Inflammatory macrophage treated with lipopolysaccharide for 1 hour (primary cell): Measurements from ENCODE around the gene MRPS10.
"Not testable (repeated sequence)": the region's sequence is repeated elsewhere in the genome, so short reads cannot be mapped to it uniquely, and the experiment has no call there.

Experiments
- DNase-seq, 2 donors: peaks; one replicate each; pipeline ENCODE4 v3.0.0-alpha.2; 2020 to 2022

Gene MRPS10

DNA sequence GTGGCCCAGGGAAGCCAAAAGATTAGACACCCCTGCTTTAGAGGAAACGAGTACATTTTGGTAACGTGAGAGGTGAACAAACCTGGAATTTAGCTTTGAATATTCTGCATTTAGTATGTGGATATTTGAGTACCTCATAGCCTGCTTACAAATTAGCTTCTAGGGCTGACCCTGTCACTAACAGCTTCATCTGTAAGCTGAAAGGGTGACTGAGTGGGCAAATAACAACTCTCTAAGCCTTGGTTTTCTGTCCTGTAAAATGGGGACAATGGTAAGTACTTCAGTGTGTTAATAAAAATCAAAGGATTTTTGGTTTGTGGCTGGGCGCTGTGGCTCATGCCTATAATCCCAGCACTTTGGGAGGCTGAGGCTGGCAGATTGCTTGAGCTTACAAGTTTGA lies 14.5 kb downstream of the MRPS10 start:
- no peak for DNase-seq

DNA sequence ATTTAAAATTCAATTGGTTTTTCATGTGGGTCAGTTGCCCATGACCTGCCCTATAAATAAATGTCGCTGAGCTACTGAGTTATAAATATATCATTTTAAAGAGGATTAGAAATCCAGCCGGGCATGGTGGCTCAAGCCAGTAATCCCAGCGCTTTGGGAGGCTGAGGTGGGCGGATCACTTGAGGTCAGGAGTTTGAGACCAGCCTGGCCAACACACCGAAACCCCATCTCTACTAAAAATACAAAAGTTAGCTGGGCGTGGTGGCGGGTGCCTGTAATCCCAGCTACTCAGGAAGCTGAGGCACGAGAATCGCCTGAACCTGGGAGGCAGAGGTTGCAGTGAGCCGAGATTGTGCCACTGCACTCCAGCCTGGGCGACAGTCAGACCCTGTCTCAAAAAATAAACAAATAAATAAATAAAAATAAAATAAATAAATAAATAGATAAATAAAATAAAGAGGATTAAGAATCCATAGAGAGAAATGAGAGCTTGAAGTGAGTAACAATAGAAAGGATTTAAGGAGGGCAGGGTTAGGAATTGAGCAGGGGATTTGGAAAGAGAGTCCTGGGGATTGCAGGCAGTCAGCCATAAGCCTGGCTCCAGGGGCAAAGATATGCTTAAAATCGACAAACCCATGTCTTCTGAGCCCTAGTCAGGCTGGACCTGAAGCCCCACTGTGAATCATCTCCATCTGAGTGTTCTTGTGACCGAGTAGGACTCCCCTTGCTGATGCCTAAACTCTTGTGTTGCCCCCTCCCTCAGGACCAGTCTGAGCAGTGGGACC lies 15.3 kb downstream of the MRPS10 start:
- not testable (repeated sequence) for DNase-seq

DNA sequence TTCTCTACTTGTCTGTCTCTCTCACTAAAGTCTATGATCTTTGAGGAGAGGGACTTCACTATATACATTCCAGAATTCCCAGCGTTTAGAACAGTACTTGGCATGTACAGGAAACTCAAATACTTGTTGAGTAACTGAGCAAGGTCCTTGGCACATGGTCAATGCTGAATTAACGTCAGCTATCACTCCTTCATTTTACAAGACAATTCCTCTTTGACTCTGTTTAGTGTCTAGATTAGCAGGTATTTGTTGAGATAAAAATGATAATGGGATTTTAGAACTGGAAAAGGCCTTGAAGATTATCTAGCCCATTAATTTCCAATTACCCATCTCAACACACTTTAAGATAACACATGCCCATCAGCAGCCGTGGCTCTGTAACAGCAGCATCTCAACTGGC lies 16.3 kb downstream of the MRPS10 start:
- DNase-seq = no peak

GRCh38 chr6:42200035-42200434 lies 17.6 kb downstream of the MRPS10 start:
- DNase-seq = no peak

GRCh38 chr6:42199106-42199981 lies 18.3 kb downstream of the MRPS10 start:
- no peak for DNase-seq

DNA sequence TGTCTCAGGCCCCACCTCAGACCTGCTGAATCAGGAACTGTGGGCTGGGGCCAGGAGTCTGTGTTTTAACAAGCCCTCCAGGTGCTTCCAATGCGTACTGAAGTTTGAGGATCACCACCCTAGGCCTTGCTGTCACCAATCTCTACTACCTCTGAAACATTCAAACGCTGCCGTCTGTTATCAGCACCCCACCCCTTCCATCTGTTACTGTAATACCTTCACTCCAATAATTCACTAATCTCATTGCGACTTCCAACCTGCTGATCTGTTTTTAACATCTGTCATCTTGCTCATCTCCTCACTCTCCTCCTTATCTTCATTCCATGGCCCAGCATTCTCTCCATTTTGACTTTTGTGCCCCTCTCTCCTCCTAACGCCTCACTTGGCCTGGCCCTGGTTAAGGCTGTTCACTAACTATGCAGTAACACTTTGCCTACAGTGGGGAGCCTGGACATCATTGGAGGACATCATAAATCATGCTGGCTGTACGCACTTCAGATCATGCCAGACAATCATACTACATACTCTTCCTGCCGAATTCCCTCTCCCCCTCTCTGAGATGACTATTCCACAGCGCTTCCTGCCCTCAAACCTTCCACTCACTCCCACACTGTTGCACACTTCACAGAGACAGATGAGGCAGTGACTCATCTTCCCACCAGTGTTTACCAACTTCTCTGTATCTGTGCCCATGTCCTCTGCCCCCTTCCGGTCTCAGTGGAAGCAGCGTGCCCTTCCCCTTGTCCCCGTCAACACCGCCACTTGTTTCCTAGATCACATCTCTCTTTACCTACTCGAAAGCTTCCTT lies 19.9 kb downstream of the MRPS10 start:
- DNase-seq = peak; percentile 49 to 78

DNA sequence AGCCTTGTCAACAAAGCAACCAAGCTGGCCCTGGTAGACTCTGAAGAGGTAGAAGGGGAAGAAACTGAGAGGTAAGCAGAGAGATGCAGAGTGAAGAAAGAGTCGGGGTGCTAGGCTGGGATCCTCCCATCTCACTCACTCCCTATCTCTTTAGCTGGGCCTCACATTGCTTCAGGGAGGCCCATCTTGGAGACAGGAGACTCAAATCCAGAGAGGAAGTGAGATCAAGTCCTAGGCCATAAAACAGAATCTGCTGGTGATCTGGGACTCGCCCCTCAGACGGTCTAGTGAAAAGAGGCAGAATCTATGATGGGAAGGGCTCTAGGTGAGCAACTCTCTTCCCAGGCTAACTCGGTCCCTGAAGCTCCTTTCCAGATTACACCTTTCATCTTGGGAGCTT lies 22.2 kb downstream of the MRPS10 start:
- DNase-seq = no peak

DNA sequence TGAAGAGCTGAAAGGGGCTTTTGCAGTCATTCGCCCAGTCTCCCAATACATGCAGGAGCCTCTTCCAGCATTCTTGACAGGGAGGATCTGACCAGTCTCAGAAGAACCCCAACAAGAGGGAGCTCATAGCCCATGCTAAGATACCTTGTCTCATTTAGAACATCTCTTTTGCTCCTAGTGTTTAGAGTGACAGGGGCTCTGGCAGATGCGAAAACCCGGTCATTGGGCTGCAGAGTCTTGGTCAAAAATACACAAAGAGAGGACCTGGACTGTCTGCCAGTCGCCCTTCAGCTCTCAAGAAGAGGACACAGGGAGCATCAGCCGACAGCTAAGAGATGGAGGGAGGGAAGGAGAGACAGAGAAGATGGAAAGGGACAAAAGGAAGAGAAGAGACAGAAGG lies 23.6 kb downstream of the MRPS10 start:
- DNase-seq = no peak

DNA sequence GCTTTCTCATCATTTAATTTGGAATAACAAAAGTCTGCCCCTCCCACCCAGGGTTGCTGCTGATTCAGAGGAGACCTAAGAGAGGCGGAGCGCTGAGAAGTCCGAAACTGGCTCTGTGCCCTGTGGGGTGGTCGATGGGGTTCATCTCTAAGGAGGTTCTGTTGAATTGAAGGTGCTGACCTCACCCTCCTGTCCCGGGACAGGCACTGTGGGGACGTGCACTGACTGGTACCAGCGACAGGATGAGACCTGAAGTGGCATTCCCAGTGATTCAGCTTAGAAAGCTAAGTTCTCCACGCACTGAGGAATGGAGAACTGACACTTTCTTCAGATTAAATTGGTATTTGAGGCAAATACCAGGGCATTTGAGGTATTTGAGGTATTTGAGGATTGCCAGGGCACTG lies 24.2 kb downstream of the MRPS10 start:
- DNase-seq = no peak

- DNase-seq = not testable (repeated sequence)
Observed at GRCh38 chr6:42192385-42192784, 25.3 kb downstream of the MRPS10 start.

DNA sequence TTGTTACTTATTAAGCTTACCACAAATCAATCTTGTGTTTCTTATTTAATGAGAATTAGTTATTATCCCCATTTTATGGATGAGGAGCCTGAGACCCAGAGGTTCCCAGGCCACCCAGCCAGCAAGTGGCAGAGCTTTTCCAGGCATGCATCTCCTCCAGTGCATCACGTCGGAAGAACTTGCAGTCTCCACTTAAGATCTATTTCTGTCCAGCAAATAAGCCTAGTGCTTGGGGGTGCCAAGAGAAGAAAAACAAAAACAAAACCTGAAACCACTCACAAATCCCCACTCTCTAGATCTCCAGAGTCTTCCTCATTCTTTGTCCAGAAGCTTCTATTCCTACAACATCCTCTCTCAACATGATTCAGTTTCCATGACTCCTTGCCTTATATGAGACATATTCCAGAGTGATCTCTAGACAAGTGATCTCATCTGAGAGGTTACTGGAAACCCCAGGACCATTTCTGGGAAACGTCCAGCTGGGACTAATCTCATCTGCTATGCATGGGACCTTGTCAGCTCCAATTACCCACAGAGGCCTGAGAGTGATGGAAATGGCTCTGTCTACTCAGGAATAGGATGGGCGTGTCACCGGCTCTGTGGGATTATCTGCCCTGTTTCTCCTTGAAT lies 27.0 kb downstream of the MRPS10 start:
- no peak for DNase-seq

DNA sequence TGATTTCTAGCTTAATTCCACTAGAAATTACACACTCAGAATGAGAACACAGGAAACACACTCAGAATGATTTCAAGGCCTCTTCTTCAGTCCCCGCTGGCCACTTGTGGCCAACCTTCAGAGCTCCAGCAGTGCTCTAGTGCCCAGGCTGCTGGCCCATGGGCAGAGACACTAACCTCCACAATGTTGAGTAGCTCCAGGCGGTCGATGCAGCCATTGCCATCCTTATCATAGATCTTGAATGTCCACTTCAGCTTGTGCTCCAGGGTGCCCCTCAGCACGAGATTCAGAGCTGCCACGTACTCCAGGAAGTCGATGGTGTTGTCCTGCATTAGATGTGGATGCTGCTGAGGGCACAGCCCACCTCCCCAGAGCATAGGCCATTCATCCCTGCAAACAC lies 29.3 kb downstream of the MRPS10 start:
- DNase-seq = no peak

GRCh38 chr6:42185597-42185996 lies 32.1 kb downstream of the MRPS10 start:
- no peak for DNase-seq

- DNase-seq = no peak
Observed at GRCh38 chr6:42184475-42184874, 33.2 kb downstream of the MRPS10 start.

DNA sequence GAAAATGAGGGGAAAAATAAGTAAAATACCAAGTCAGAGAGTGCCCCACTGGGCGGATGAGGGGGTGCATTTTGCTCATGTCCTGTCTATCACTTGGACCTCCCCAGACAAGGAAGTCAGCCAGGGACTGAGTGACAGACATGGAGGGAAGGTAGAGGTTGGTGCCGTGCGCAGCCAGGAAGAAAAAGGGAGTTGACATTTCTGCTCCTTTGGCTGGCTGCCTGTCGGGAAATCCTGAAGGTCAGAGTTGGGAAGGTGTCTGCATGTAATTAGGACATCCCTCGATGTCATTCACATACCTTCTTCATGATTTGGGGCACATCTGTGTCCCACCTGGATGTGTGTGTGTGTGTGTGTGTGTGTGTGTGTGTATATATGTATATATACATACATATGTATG lies 35.6 kb downstream of the MRPS10 start:
- DNase-seq = no peak

DNA sequence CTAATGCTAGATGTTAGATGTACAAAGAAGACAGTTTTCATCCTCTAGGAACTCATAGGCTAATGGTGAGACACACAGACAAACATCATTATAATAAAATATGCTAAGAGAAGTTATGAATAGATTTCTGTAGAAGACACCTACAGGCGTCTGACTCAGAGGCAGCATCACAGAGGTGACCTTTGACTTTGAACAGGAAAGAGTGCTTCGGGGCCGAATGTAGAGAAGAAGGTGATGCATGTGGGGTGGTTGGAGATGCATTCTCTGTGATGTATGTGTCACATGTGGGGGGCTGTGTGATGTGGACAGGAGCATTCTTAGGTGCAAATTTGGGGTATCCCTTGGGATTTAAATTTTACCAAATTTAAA lies 37.7 kb downstream of the MRPS10 start:
- DNase-seq = no peak

GRCh38 chr6:42179261-42179944 lies 38.3 kb downstream of the MRPS10 start:
- no peak for DNase-seq

DNA sequence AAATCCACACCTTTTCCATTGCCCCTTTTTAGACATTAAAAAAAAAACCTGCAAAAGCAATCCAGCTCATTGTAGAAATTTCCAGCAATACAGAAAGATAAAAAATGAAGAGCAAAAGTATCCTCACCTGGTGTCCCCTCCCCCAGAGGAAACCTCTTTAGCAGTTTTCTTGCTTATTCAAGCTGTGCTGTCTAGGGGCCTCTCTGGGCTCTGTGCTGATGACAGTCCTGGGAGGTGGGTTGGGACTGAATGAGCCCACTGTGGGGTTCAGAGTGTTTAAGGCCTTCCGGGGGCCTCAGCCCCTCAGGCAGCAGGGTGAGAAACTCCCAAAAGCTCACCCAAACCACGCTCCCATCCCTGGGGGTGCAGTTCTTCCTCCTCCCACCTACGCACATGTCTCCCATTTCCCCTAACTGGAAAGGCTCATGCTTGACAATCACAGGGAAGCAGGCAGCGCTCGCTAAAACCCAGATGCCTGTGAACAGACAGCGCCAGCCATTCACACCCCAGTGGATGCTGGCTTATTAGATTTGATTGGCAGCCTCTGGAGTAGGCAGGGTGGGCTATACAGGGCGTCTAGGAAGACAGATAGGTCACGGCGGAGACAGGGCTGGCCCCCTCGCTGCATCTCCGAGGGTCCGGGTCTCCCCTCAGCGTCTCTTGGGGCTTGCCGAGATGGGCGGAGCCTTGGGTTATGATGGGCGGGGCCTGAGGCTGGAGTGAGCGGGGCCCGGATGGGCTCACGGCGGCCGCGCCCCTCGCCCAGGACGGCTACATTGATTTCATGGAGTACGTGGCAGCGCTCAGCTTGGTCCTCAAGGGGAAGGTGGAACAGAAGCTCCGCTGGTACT lies 39.9 kb downstream of the MRPS10 start:
- DNase-seq = peak; percentile 4 to 7

DNA sequence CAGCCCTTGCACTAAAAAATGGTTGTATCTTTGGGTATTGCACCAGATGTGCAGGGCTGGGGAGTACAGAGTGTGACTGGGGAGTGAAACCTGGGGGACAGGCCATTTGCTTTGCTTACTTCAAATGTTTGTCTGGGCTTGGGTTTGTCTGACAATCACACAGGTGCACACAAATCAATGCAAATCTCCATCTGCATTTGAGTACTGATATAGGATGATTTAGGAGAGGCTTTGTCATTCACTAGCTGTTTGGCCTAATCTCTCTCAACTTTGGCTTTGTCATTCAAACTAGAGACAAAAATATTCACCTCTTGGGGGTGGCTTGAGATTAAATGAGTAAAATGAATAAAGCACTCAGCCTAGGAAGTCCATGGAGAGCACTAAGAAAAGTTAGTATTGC lies 40.7 kb downstream of the MRPS10 start:
- DNase-seq = no peak

DNA sequence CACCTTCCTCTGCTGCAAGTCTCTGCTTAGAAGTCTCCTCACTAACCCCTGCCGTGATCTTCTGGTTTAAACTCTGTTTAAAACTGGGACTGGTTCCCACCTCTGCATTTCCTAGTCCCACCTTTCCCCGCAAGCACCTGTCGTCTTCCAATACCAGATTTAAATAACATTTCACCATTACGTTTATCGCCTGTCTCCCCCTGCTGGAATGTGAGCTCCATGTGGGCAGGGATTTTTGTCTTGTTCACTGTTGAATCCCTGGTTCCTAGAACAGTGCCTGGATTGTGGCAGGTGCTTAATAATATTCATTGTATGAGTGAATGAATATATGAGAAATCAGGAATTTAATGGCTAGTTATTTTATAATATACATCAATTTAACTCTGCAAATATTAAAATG lies 41.8 kb downstream of the MRPS10 start:
- no peak for DNase-seq

DNA sequence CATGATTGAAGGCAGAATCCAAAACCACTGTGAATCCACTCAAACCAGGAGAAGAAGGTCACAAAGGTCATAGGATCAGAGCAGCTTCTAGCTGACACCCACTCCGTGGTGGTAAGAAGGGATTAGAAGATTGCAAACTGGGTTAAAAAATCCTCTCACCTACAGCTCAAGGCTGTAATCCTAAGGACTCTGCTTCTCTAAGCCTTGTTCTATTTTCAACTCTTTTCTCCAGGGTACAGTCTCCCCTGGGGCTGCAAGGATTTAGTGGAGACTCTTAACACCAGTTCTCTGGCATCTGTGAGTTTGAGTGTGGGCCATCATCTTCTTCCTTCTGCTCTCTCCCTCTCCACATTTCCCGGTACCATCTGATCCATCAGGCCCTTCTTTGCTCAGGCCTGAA lies 44.6 kb downstream of the MRPS10 start, which contains the start of gene GUCA1A:
TSS of gene GUCA1A (plus strand) at position 264 of the 400 bp plus-strand sequence. CDS start 250 bp downstream, outside the sequence.
- no peak for DNase-seq
